Astrocyte (in vitro differentiated cells and primary cell): ENCODE measurements around the gene NPFFR1.

Experiments used
- CTCF ChIP-seq: IDR thresholded peaks from 2 replicates; pipeline ENCODE4 v1.5.1; 2011; ENCODE audit warnings: low read depth, mild to moderate bottlenecking, inconsistent platforms, low read length, moderate library complexity; ENCODE audit not compliant: insufficient read depth
- EZH2 ChIP-seq: IDR thresholded peaks from 2 replicates; pipeline ENCODE4 v1.6.1; 2012; ENCODE audit warnings: mild to moderate bottlenecking, low read length, inconsistent platforms; ENCODE audit not compliant: insufficient read depth

GRCh38 chr10:70271996-70272924, 11.5 kb downstream of the NPFFR1 start:
- no peak for TF ChIP-seq CTCF
- no peak for TF ChIP-seq EZH2
